ENCODE data around the gene AQP12A. TPM values are rescaled to one million over a fixed set of nuclear protein-coding genes. Genes with fewer than 3 reads are reported as not detected.

AQP12A gene
- total RNA-seq, 4 donors from 2014 or later = not detected

DNA sequence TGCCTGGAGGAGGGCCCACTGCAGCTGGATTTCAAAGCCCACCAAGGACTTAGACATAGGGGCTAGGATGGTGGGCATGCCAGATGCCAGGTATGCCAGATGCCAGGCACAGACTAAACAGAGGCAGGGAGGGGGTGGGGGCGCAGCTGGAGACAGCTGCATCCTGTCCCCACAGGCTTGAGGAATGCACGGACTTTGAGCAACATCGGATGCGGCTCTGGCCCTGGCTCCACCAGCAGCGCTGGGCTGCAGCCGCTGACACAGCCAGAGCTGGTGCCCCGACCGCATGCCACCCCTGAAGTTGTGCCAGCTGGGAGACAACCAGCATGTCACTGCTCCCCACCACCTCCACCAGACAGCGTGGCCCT lies 39.5 kb downstream of the AQP12A start:
- Histone ChIP-seq H3K27ac (no peak overlapping the region), H3K27me3 (peaks cover 0 to 75% (median 0%) of the 10 kb centered on the region in 4 donors), H3K4me3 (no peak overlapping the region), H3K9me3 (no peaks in the 10 kb centered on the region), H3K4me1 (no peaks in the 10 kb centered on the region), H3K36me3 (no peaks in the 10 kb centered on the region)
- WGBS, 2 donors = 41% methylated on average over 5 of the region's 9 CpGs; no CpG with 5 or more reads in 1 of the 2 donors
- TF ChIP-seq CTCF (IDR thresholded peaks at IDR 0.05) (no peak), POLR2A (IDR thresholded peaks at IDR 0.05) (no peak)
- no peak for DNase-seq
- intact Hi-C loops (cut with DNase I) = no loop called here

GRCh38 chr2:240732184-240732583 lies 40.5 kb downstream of the AQP12A start:
- Histone ChIP-seq H3K27ac (no peak overlapping the region), H3K27me3 (peaks cover 0 to 85% (median 0%) of the 10 kb centered on the region in 4 donors), H3K4me1 (no peaks in the 10 kb centered on the region), H3K4me3 (no peak overlapping the region), H3K9me3 (no peaks in the 10 kb centered on the region), H3K36me3 (no peaks in the 10 kb centered on the region)
- WGBS, 2 donors = 74 to 76% methylated on average over 5 of the region's 5 CpGs
- no peak for TF ChIP-seq POLR2A (IDR thresholded peaks at IDR 0.05)
- intact Hi-C loops (cut with DNase I) = no loop called here
- DNase-seq = no peak

DNA sequence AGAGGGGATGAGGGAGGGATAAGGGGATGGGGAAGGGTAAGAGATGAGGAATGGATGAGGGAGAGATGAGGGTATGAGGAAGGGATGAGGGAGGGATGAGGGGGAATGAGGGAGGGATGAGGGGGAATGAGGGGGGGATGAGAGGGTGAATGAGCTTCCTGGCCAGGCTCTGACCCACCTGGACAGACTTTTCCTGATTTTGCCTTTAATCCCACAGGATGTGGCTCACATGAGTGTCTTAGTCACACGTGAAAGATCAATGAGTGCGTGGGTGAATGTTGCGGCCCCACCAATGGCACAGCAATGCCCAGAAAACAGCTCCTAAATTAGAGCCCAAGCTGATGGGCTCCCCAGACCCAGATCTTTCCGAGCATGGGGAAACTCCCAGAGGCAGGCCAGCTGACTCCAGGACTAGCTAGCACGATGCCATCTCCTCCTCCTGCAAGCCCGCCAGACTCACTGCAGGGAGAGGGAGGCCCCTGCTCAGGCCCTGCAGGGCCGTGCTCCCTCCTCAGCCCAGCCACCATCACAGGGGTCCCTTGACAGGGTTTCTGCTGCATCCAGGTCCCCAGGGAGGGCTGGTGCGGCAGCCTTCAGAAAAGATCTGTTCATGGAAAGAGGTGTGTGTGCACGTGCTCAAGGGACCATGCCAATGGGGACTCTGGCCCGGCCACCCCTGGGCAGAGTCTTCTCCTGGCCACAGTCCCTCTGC lies 41.4 kb downstream of the AQP12A start:
- peaks cover 0 to 91% (median 0%) of the 10 kb centered on the region in 4 donors for H3K27me3 ChIP-seq
- WGBS, 2 donors = 35 to 51% methylated on average over 3 of the region's 10 CpGs
- no peak overlapping the region for H3K4me3 ChIP-seq
- intact Hi-C loops (cut with DNase I) = no loop called here
- TF ChIP-seq CTCF (IDR thresholded peaks at IDR 0.05) = no peak
- TF ChIP-seq POLR2A (IDR thresholded peaks at IDR 0.05) = no peak
- H3K4me1 ChIP-seq = no peaks in the 10 kb centered on the region
- no peaks in the 10 kb centered on the region for H3K9me3 ChIP-seq
- no peaks in the 10 kb centered on the region for H3K36me3 ChIP-seq
- no peak overlapping the region for H3K27ac ChIP-seq
- no peak for DNase-seq

DNA sequence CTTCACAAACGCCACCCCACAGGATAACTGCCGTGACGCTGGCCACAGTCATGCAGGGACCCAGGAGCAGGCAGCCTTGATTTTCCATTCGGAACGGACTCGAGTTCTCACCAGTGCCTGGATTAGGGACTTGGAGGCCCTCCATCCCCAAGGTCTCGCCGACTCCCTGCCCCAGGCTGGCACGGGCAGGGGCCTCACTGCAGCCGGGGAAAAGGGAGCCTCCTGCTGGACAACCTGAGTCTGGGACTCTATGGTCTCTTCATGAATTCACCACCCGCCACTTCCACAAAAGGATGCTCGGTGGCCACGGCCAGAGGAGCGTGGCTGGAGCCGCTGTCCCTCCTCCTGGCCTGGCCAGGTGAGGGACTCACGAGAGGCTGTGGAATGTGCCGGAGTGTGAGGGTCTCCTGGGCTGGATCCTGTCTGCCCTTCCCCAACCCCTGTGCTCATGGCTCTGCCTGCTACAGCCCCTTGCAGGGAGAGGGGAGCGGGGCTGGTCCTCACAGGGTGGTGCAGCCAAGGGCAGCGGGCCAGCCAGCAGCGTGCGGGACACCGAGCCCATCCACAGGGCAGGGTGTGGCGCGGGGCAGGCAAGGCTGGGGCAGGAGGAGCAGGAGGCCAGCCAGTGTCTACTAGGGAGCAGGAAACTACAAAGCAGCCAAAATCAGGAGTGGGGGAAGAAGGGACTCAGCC lies 42.3 kb downstream of the AQP12A start:
- no peaks in the 10 kb centered on the region for H3K36me3 ChIP-seq
- no peaks in the 10 kb centered on the region for H3K4me1 ChIP-seq
- H3K9me3 ChIP-seq = no peaks in the 10 kb centered on the region
- TF ChIP-seq CTCF (IDR thresholded peaks at IDR 0.05) = no peak
- no peak for TF ChIP-seq POLR2A (IDR thresholded peaks at IDR 0.05)
- no peak overlapping the region for H3K4me3 ChIP-seq
- DNase-seq = no peak
- H3K27me3 ChIP-seq = peaks cover 0 to 88% (median 0%) of the 10 kb centered on the region in 4 donors
- 58% methylated on average over 10 of the region's 24 CpGs; no CpG with 5 or more reads in 1 of the 2 donors for WGBS, 2 donors
- H3K27ac ChIP-seq = no peak overlapping the region
- intact Hi-C loops (cut with DNase I) = no loop called here

DNA sequence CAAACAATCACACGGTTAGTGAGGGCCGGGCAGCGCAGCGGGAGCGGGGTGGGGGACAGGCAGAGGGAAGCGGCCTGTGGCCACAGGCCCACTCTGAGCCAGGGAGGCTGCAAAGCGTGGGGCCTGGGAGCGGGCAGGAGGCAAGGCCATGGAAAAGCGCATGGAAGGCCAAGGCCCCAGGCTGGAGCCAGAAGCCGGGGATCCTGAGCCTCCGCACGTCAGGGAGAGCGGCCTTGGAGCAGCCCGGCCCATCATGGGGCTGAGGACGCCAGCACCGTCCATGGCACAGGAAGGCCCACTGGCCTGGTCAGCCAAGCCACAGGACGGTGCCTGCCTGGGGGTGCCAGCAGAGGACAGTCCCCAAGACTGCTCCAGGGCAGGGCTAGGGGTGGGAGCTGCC lies 43.1 kb downstream of the AQP12A start:
- H3K36me3 ChIP-seq = no peaks in the 10 kb centered on the region
- TF ChIP-seq POLR2A (IDR thresholded peaks at IDR 0.05) (no peak), CTCF (IDR thresholded peaks at IDR 0.05) (no peak)
- no peak overlapping the region for H3K27ac ChIP-seq
- no peak for DNase-seq
- H3K9me3 ChIP-seq = no peaks in the 10 kb centered on the region
- H3K4me3 ChIP-seq = no peak overlapping the region
- WGBS, 2 donors = 87 to 88% methylated on average over 6 to 10 of the region's 17 CpGs
- no peaks in the 10 kb centered on the region for H3K4me1 ChIP-seq
- intact Hi-C loops (cut with DNase I) = no loop called here
- H3K27me3 ChIP-seq = peaks cover 0 to 81% (median 0%) of the 10 kb centered on the region in 4 donors
